ENCODE data around the gene CHCHD6.

CHCHD6 gene

GRCh38 chr3:126895178-126896066 is 191.4 kb downstream of the CHCHD6 start:
- no peak for DNase-seq (ENCODE audit: low spot score)

- no peak for DNase-seq (ENCODE audit: low spot score)
Observed at GRCh38 chr3:126896067-126896441, 192.0 kb downstream of the CHCHD6 start.

GRCh38 chr3:126896968-126897367 is 192.9 kb downstream of the CHCHD6 start:
- DNase-seq (ENCODE audit: low spot score), result no peak

DNA sequence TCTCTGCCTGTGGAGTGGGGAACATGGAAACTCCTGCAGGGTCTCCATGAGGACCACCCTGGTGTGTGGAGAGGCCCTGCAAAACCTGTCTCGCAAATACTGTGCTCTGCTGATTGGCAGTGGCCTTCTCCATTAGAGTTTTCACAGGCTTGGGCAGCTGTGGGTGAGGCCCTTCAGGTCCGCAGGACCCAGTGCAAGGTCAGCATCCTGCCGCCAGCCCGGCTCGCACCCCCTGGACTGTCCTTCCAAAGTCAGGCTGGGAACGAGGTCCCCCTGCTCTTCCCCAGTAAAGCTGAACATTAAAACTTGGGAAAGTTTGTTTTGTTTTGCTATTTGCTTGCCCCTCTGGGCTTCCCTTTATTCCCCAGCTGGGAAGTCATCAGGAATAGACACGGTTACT is 193.9 kb downstream of the CHCHD6 start:
- no peak for DNase-seq (ENCODE audit: low spot score)

GRCh38 chr3:126900859-126901540 is 197.0 kb downstream of the CHCHD6 start:
- DNase-seq (ENCODE audit: low spot score), result no peak

DNA sequence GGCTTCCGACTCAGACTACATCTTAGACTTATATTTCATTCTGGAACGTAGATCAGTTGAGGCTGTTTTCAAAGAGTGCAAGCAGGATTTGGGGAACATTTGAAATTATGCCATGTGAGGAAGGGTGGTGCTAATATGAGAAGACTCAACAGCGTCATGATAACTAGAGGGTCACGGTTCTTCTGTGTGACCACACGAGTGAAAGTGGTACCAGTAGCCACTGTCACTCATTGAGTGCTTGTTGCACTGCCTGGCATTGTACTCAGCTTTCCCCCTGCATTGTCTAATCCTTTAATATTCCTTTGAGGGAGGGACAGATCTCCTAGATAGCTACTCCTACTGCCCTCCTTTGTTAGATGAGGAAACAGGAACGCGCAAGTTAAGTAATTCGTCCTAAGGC is 197.6 kb downstream of the CHCHD6 start:
- no peak for DNase-seq (ENCODE audit: low spot score)

DNA sequence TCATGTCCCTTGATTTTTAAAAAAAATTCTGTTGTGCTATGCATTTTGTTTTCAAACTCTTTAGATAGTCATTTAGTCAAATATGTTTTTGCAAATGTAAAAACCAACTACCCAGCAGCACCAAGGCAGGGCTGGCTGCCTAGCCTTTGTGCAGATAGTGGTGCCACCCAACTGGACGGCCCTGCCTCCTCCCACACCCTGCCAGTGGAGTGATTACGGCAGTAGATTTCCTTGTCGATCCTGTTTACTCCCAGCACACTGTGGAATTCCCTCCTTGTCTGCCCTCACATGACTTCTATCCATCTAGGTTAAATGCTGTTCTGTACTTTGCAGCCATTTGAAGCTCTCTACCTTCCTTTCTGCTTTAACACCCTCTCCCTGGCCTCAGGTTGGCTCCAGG is 199.5 kb downstream of the CHCHD6 start:
- DNase-seq (ENCODE audit: low spot score), result no peak

DNA sequence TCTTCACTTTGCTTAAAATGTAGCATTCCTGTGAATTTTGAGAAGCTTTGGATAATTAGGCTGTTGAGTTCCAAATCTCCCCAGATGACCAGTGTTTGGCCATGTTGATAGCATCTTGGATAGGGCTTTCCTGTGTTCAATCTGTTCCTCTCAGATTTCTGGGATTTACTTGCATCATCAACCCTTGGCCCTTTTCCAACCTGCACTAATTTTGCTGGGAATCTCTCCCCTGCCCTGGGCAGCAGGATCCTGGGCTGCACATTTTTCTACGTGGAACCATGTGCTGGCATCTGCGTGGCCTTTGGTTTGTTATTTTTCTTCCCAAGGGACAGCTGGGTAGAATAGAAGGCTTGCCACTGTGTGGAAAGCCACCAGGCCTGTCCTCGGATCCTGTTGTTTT is 203.5 kb downstream of the CHCHD6 start:
- DNase-seq (ENCODE audit: low spot score), result no peak

DNA sequence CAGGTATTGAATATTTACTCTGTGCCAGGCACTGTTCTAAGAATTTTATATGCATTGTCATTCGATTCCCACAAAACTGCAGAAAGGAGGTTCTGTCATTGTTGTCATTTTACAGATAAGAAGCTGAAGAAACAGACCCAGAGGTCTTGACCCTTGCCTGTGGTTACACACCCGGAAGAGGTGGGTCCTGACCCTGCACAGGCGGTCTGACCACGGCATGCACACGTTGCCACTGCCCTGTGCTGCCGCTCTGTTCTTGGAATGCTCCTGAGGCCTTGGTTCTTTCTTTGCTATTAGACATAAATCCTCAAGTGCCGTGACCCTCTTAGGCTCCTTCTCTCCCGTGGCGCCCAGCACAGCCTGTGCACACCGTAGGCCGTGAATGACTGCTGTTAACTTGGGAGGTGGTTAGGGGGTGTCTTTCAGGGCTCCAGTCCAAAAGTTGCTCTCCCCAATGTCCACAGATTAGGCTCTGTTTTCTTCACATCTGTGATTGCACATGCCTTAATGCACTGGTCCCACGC is 204.8 kb downstream of the CHCHD6 start:
- DNase-seq (ENCODE audit: low spot score), result no peak

- no peak for DNase-seq (ENCODE audit: low spot score)
Observed at GRCh38 chr3:126910231-126910630, 206.2 kb downstream of the CHCHD6 start.

DNA sequence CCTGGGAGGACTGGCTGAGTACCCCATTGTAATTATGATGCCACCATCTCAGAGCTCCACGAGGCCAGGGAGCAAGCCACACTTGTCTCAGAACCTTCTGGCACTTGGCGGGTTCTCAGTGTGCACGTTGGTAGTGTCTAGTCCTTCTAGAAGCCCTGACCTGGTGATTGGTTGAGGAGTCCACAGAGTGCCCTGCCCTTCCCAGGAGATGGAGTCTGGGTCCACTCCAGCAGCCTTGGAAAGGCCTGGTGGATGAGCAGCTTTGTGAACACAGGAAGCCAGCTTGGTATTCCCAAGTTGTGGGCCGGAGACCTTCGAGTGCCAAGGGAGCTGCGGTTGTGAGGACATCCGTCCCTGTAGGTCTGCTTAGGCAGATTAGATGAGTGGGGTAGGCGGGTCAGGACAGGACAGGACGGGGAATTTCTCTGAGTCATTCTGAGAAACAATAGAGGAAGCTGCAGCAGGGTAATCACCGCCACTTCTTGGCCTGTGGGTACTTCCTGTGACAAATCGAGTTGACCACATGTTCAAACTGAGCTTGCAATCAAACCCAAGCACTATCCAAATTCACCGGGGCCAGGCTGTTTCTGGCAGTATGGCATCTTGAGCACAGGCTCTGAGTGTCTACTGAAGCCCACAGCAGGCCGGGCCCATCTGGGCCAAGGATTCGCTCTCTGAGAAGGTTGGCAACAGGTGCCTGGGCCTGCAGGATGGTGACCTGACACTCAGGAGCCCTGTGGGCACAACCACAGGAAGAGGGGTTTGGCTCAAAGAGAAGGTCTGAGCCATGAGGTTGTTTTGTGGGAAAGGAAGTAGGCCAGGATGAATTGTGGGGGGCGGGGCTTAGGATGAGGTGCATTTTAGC is 207.4 kb downstream of the CHCHD6 start:
- DNase-seq (ENCODE audit: low spot score), result no peak

DNA sequence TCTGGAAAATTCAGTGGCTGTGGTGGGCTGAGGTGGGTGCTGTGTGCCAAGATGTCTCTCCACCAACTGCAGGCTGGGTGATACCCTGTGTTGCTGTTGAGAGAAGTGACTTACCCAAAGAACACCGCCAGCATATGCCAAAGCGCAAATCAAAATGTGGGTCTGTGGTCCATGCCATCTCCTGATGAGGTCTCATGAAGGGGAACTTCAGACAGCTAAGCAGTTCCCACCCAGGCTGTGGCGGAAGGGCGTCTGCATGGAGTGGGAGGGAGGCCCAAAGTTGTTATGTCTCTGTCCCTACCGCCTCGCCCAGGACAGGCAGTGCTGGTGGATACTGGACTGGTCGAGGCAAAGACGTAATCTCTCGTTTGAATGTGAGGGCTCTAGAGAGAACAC is 208.0 kb downstream of the CHCHD6 start:
- no peak for DNase-seq (ENCODE audit: low spot score)

- no peak for DNase-seq (ENCODE audit: low spot score)
Observed at GRCh38 chr3:126912491-126913195, 208.6 kb downstream of the CHCHD6 start.

- no peak for DNase-seq (ENCODE audit: low spot score)
Observed at GRCh38 chr3:126913524-126913923, 209.5 kb downstream of the CHCHD6 start.

GRCh38 chr3:126914226-126914625 is 210.2 kb downstream of the CHCHD6 start:
- no peak for DNase-seq (ENCODE audit: low spot score)

GRCh38 chr3:126915015-126915414 is 211.0 kb downstream of the CHCHD6 start:
- no peak for DNase-seq (ENCODE audit: low spot score)

- no peak for DNase-seq (ENCODE audit: low spot score)
Observed at GRCh38 chr3:126916546-126916945, 212.5 kb downstream of the CHCHD6 start.

DNA sequence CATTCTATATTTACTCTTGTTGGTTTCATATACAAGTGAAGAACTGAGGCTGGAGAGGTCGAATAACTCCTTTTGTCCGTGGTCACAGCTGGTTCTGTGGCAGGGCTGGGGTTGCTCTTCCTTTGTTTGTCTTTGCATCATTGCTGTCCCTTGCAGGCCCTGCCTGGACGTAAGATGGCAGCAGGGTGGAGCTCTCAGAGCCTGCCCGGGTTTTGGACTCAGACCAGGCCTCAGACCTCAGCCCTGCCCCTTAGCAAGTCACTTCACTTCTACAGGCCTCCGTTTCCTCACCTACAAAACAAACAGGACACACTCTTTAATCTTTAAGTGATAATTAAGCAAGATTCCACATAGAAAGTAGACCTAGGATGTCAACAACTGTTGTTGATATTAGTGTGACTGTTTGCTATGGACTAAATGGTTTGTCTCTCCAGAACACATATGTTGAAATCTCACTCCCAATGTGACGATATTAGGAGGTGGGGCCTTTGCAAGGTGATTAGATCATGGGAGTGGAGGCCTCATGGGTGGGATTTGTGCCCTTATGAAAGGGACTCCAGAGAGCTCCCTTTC is 213.3 kb downstream of the CHCHD6 start:
- DNase-seq (ENCODE audit: low spot score), result no peak

DNA sequence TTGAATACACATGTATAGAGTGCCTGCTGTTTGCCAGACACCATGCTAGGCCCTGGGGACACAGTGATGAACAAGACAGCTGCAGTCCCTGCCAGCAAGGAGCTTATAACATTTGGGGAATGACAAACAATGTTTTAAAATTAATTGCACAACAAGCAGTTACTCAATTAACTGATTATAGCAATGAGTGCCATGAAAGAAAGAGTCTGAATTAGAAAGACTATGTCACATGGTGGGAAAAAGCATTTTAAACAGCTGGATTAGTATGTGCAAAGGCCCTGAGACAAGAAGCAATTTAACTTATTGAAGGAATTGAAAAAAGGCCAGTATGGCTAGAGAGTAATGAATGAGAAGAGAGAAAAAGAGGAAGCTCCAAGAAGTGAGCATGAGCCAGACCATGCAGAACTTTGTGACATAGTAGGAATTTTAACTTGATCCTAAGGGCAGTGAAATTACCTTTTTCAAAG is 214.3 kb downstream of the CHCHD6 start:
- DNase-seq (ENCODE audit: low spot score), result no peak

- DNase-seq (ENCODE audit: low spot score), result no peak
Observed at GRCh38 chr3:126921085-126921824, 217.2 kb downstream of the CHCHD6 start.

Data from left forelimb (tissue), 1 donor.